Vagina (tissue), 2 donors: ENCODE data around the gene PPP2R5C.

Experiments
- POLR2AphosphoS5 ChIP-seq, 2 donors: sonication (generic); formaldehyde crosslinking; IDR thresholded peaks; one replicate each; pipeline ENCODE4 v1.9.0; 2017; ENCODE audit warnings: antibody characterized with exemption in 2 of 2, mild to moderate bottlenecking in 2 of 2, low read depth in 1 of 2; ENCODE audit not compliant: insufficient read depth in 1 of 2
- TF ChIP-seq, protein P1 (sequence below), 3 experiments: fragments of 450-650 bp in 2 of 3; fragments of 200-600 bp in 1 of 3; sonication (generic) in 1 of 3; IDR thresholded peaks; one replicate each; pipeline ENCODE4 v1.5.1; 2017 to 2019; ENCODE audit warnings: antibody characterized with exemption in 3 of 3, mild to moderate bottlenecking in 2 of 3, moderate library complexity in 2 of 3

DNA sequence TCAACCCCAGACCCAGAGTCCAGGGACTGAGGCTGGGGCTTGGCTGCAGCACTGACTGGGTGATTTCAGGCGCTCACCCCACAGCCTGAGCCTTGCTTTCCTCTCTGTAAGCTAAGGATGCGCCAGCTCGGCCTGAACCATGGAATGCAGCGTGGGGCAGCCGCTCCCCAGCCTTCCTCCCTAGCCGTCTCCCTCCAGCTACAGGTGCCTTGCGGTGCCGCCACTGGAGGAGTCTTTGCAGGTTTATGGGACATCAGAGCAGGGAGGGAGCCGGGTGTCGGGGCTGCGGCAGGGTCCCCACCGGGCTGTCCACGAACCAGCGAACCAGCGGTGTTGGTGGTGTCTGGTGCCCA, 19.4 kb downstream of the PPP2R5C start:
- no peak for TF ChIP-seq POLR2AphosphoS5 (IDR thresholded peaks at IDR 0.05; ENCODE audit: insufficient read depth in 1 of 2, low read depth in 1 of 2)
- TF ChIP-seq, protein P1, sequence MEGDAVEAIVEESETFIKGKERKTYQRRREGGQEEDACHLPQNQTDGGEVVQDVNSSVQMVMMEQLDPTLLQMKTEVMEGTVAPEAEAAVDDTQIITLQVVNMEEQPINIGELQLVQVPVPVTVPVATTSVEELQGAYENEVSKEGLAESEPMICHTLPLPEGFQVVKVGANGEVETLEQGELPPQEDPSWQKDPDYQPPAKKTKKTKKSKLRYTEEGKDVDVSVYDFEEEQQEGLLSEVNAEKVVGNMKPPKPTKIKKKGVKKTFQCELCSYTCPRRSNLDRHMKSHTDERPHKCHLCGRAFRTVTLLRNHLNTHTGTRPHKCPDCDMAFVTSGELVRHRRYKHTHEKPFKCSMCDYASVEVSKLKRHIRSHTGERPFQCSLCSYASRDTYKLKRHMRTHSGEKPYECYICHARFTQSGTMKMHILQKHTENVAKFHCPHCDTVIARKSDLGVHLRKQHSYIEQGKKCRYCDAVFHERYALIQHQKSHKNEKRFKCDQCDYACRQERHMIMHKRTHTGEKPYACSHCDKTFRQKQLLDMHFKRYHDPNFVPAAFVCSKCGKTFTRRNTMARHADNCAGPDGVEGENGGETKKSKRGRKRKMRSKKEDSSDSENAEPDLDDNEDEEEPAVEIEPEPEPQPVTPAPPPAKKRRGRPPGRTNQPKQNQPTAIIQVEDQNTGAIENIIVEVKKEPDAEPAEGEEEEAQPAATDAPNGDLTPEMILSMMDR (IDR thresholded peaks at IDR 0.05) = no peak
